Measurements from ENCODE around the gene ZNF543. TPM values are rescaled to one million over a fixed set of nuclear protein-coding genes. Genes with fewer than 3 reads are reported as not detected.
A peak's percentile ranks its signal among the peaks of the same experiment; 100 is the strongest.

Gene ZNF543
- total and polyA plus RNA-seq, 2 of the 13 experiments (the other 11 are each of a cell fraction or from before 2014, with no cell fraction given) = 2.1 to 8.9 TPM

GRCh38 chr19:57362997-57363687, 42.9 kb downstream of the ZNF543 start, which contains the start of the genes TRAPPC2B and ZNF547 (continued):
- TF ChIP-seq IKZF5 (CRISPR knock-in tag; IDR thresholded peaks at IDR 0.05) (peak; percentile 46; the same call in 1 of the 2 replicates), ATF3 (CRISPR knock-in tag; IDR thresholded peaks at IDR 0.05) (peak; percentile 63; the same call in 1 of the 2 replicates), ZNF615 (CRISPR knock-in tag; IDR thresholded peaks at IDR 0.05; ENCODE audit: borderline replicate concordance) (no peak), ARHGAP35 (CRISPR knock-in tag; IDR thresholded peaks at IDR 0.05; ENCODE audit: borderline replicate concordance) (no peak), ZNF282 (IDR thresholded peaks at IDR 0.05; ENCODE audit: partially characterized antibody) (no peak), ZFP91 (CRISPR knock-in tag; IDR thresholded peaks at IDR 0.05; ENCODE audit: borderline replicate concordance) (peak; percentile 99), NFKB2 (CRISPR knock-in tag; IDR thresholded peaks at IDR 0.05; ENCODE audit: borderline replicate concordance) (no peak; the same call in 1 of the 2 replicates), ZNF784 (CRISPR knock-in tag; IDR thresholded peaks at IDR 0.05; ENCODE audit: borderline replicate concordance) (no peak), ZNF383 (CRISPR knock-in tag; IDR thresholded peaks at IDR 0.05; ENCODE audit: borderline replicate concordance) (no peak), SP4 (CRISPR knock-in tag; IDR thresholded peaks at IDR 0.05) (peak; percentile 68; the same call in 1 of the 2 replicates), ZNF652 (CRISPR knock-in tag; IDR thresholded peaks at IDR 0.05; ENCODE audit: borderline replicate concordance, low read depth) (no peak), PHF5A (CRISPR knock-in tag; IDR thresholded peaks at IDR 0.05; ENCODE audit: low read depth, unreplicated experiment) (no peak), ZNF567 (CRISPR knock-in tag; IDR thresholded peaks at IDR 0.05; ENCODE audit: borderline replicate concordance) (no peak), ZMYM4 (CRISPR knock-in tag; IDR thresholded peaks at IDR 0.05) (peak; percentile 94), ZNF446 (CRISPR knock-in tag; IDR thresholded peaks at IDR 0.05) (no peak), ZNF280D (CRISPR knock-in tag; IDR thresholded peaks at IDR 0.05) (no peak), TCF7L2 (IDR thresholded peaks at IDR 0.05; ENCODE audit: low read depth, low read length) (no peak), TFDP2 (CRISPR knock-in tag; IDR thresholded peaks at IDR 0.05) (peak; percentile 73), ZNF274 (CRISPR knock-in tag; IDR thresholded peaks at IDR 0.05) (peak; percentile 68; the same call in 1 of the 2 replicates), ZNF878 (CRISPR knock-in tag; IDR thresholded peaks at IDR 0.05) (no peak; the same call in 1 of the 2 replicates), ZNF569 (CRISPR knock-in tag; IDR thresholded peaks at IDR 0.05; ENCODE audit: borderline replicate concordance) (no peak)
